Panc1 (cell line): ENCODE results near the gene PIGU. TPM values are rescaled to one million over a fixed set of nuclear protein-coding genes. Genes with fewer than 3 reads are reported as not detected.

Source experiments
- ATAC-seq: fragments of 200-7000 bp; cut with Tn5 transposase; 2 replicates; pipeline ENCODE4 v1.9.1; 2020; ENCODE audit warnings: mild to moderate bottlenecking, moderate library complexity
- BruUV-seq: library from RNA; stranded (reverse); fragments of 400-500 nt; replicated peaks from 2 replicates; lab custom pipeline; 2021; lab: Mats Ljungman, UMichigan
- CTCF ChIA-PET: fragments of 300-600 bp; sonication (Branson Sonifier 250); formaldehyde crosslinking; loops from one replicate; lab custom pipeline; 2022; ENCODE audit warnings: antibody characterized with exemption; lab: Charles Lee
- POLR2A ChIA-PET: fragments of 300-600 bp; sonication (Branson Sonifier 250); formaldehyde crosslinking; loops from one replicate; lab custom pipeline; 2022; ENCODE audit warnings: antibody characterized with exemption; lab: Charles Lee
- DNase-seq: peaks from one replicate; pipeline ENCODE4 v3.0.0-alpha.2; 2010; ENCODE audit warnings: low read depth, low spot score
- H3K27ac ChIP-seq: 2 replicates; pipeline ENCODE4 v1.5.1; 2011; ENCODE audit warnings: mild to moderate bottlenecking, low read length, inconsistent platforms
- H3K27me3 ChIP-seq: fragments of 200-500 bp; sonication (Bioruptor generic); 2 replicates; pipeline ENCODE4 v1.6.0; 2014; ENCODE audit warnings: low read length, inconsistent platforms; ENCODE audit not compliant: control insufficient read depth, insufficient read depth
- H3K36me3 ChIP-seq: fragments of 200-500 bp; sonication (Bioruptor generic); 2 replicates; pipeline ENCODE4 v1.5.1; 2014; ENCODE audit warnings: inconsistent platforms, mild to moderate bottlenecking, low read length, moderate library complexity; ENCODE audit not compliant: control insufficient read depth, insufficient read depth
- H3K4me1 ChIP-seq: 2 replicates; pipeline ENCODE4 v1.5.1; 2011; ENCODE audit warnings: inconsistent platforms, mild to moderate bottlenecking, low read length, moderate library complexity; ENCODE audit not compliant: control insufficient read depth, insufficient read depth
- H3K4me3 ChIP-seq, 2 experiments: 2 replicates each; pipeline ENCODE4 v1.5.1; 2011 to 2012; ENCODE audit warnings: low read depth in 2 of 2, low read length in 2 of 2, mild to moderate bottlenecking in 2 of 2, inconsistent platforms in 1 of 2, moderate library complexity in 1 of 2
- H3K9me3 ChIP-seq: fragments of 200-500 bp; sonication (Bioruptor generic); 2 replicates; pipeline ENCODE4 v1.5.1; 2014; ENCODE audit warnings: low read depth, mild to moderate bottlenecking, inconsistent platforms, low read length, moderate library complexity; ENCODE audit not compliant: control insufficient read depth, insufficient read depth
- CTCF ChIP-seq: fragments of 450-650 bp; IDR thresholded peaks from 2 replicates; pipeline ENCODE4 v1.5.1; 2017; ENCODE audit warnings: mild to moderate bottlenecking
- POLR2AphosphoS5 ChIP-seq: IDR thresholded peaks from 2 replicates; pipeline ENCODE4 v1.6.1; 2012; ENCODE audit warnings: mild to moderate bottlenecking, low read depth, low read length, moderate library complexity
- REST ChIP-seq, 2 experiments: IDR thresholded peaks; 2 replicates each; pipeline ENCODE4 v1.6.1; 2011 to 2012; ENCODE audit warnings: low read depth in 2 of 2, control low read depth in 1 of 2, low read length in 1 of 2, mild to moderate bottlenecking in 1 of 2, moderate library complexity in 1 of 2; ENCODE audit not compliant: insufficient read depth in 1 of 2
- SIN3A ChIP-seq: IDR thresholded peaks from 2 replicates; pipeline ENCODE4 v1.6.1; 2012; ENCODE audit warnings: low read depth, mild to moderate bottlenecking, low read length, moderate library complexity, borderline replicate concordance; ENCODE audit not compliant: insufficient read depth
- TCF7L2 ChIP-seq: IDR thresholded peaks from 2 replicates; pipeline ENCODE4 v1.6.1; 2011; ENCODE audit warnings: mild to moderate bottlenecking, low read depth, low read length, inconsistent platforms
- in situ Hi-C: cut with HindIII; loops from 2 replicates; pipeline ENCODE4 v1.10.0; 2016; ENCODE audit warnings: low sequenced_read_pairs, low pct_unique_long_range_greater_than_20kb
- intact Hi-C: fragments of 100-400 bp; cut with micrococcal nuclease; formaldehyde crosslinking; loops from one replicate; pipeline ENCODE4 v1.10.0; 2022; ENCODE audit not compliant: unreplicated experiment
- total RNA-seq: library from RNA; stranded (reverse); gene quantifications from one replicate; pipeline ENCODE4 v1.2.1, GENCODE V29; 2021; ENCODE audit not compliant: unreplicated experiment

PIGU gene
- total RNA-seq, 1 experiment from 2014 or later: 22.9 TPM

GRCh38 chr20:34683667-34684066, 6.8 kb upstream of the PIGU start:
- intact Hi-C loops: no loop called here
- H3K9me3 ChIP-seq: no peaks in the 10 kb centered on the region
- in situ Hi-C loops: no loop called here
- H3K4me3 ChIP-seq: no peak overlapping the region
- H3K27me3 ChIP-seq: no peaks in the 10 kb centered on the region
- no TSS peak for BruUV-seq
- ATAC-seq: no peak
- no peak for TF ChIP-seq REST (IDR thresholded peaks at IDR 0.05; ENCODE audit: insufficient read depth in 1 of 2, low read depth in 2 of 2, low read length in 1 of 2)
- no peak for TF ChIP-seq POLR2AphosphoS5
- TF ChIP-seq CTCF: no peak
- no peak for TF ChIP-seq TCF7L2
- TF ChIP-seq SIN3A: no peak
- peaks cover 5% of the 10 kb centered on the region; the same call in 1 of the 2 replicates for H3K4me1 ChIP-seq
- H3K27ac ChIP-seq: no peak overlapping the region
- POLR2A ChIA-PET: no interaction called here
- DNase-seq: no peak
- CTCF ChIA-PET: interaction anchor here (0.6 kb wide), 1 partner anchor 17 kb away, joined by 3 read pairs; no protein-coding TSS in a partner anchor
- H3K36me3 ChIP-seq: no peaks in the 10 kb centered on the region

- in situ Hi-C loops (no loop called here), intact Hi-C loops (no loop called here)
- TF ChIP-seq CTCF: no peak
- TF ChIP-seq POLR2AphosphoS5: no peak
- no peak for TF ChIP-seq TCF7L2
- no peak for TF ChIP-seq SIN3A
- TF ChIP-seq REST (IDR thresholded peaks at IDR 0.05; ENCODE audit: insufficient read depth in 1 of 2, low read depth in 2 of 2, low read length in 1 of 2): no peak
- ATAC-seq (no peak), DNase-seq (no peak)
- ChIA-PET CTCF (no interaction called here), POLR2A (interaction anchor here (0.6 kb wide), 1 partner anchor 244 kb away, joined by 7 read pairs; no protein-coding TSS in a partner anchor)
- Histone ChIP-seq H3K36me3 (no peaks in the 10 kb centered on the region), H3K4me1 (peaks cover 5% of the 10 kb centered on the region; the same call in 1 of the 2 replicates), H3K4me3 (no peak overlapping the region), H3K27ac (no peak overlapping the region; the same call in 1 of the 2 replicates), H3K27me3 (no peaks in the 10 kb centered on the region), H3K9me3 (no peaks in the 10 kb centered on the region)
- BruUV-seq: no TSS peak
These were observed 3.8 kb upstream of the PIGU start for GRCh38 chr20:34680586-34681175.
